HTERT RPE-1 (cell line): ENCODE results near the gene TUBA1B.

ENCODE experiments used
- in situ Hi-C: fragments of 300-500 bp; cut with MboI; formaldehyde crosslinking; loops from 4 replicates; pipeline ENCODE4 v1.14.3; 2020; ENCODE audit warnings: low sequenced_read_pairs

TUBA1B gene

DNA sequence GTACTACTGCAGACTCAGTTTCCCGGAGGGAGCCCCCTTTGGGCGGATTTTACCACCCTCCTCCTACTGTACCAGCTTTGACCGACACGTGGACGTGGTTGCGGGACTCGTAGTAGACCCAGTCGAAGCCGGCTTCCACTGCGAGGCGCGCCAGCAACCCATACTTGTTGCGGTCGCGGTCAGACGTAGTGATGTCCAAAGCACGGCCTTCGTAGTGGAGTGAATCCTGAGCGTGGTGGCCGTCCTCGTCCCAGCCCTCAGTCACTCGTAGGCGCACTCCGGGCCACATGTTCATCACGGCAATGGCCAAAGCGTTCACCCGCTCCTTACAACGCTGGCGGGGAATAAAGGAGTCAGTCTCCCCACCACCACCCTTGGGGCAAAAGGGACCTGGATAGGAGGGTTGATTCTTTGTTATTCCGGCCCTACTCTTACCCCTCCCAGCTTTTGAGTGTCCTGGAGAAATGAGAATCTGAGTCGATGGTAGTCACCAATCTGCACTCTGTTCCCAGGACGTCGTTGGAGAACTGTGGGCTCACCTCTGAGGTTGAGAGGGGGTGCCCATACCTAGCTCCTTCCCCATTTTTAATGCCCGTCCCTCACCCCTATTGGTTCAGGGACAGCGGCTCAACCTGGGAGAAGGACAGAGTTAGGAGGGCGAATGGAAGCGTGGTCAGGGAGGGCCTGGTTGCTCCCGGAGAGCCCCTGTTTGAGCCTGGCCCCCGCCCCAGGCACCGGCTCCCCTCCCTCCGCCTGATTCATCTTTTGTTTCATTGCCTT, 39.9 kb downstream of the TUBA1B start:
- in situ Hi-C loops = no loop called here

DNA sequence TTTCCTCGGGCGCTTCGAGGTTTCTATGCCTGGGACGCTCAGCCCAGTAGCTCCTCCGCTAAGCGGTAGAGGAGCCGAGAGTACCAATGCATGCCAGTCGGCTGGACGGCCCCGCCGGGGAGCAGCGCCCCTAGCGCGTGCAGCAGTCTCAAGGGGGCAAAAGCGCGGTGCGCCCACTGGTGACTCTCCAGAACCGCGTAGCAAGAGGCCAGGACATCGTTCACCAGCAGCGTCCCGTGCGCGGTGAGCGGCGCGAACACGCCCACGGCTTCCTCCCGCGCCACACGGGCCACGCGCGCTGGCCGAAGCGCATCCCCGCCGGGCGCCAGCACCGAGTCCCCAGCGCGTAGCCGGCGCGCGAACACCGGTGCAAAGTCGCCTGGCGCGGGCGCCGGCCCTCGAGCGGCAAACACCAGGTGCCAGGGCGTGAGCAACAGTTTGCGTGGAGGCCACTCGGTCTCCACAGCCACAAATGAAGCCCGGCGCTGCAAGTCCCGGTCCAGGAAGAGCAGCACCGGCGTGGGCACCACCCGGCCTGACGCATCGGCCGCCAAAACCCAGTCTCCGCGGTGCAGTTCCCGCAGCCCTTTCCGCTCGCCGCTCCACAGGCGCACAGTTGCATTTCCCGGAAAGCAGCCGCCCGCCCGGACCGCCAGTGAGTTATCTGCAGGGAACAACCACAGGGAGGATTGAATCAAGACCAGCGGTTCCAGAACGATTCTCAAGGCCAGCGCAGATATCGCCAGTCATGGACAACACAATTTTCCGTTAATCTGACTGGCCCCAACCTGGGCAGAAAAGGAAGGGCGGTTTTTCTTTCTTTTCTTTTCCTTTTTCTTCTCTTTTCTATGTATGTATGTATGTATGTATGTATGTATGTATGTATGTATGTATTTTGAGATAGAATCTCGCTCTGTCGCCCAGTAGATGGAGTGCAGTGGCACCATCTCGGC, 41.1 kb downstream of the TUBA1B start:
- in situ Hi-C loops = no loop called here

DNA sequence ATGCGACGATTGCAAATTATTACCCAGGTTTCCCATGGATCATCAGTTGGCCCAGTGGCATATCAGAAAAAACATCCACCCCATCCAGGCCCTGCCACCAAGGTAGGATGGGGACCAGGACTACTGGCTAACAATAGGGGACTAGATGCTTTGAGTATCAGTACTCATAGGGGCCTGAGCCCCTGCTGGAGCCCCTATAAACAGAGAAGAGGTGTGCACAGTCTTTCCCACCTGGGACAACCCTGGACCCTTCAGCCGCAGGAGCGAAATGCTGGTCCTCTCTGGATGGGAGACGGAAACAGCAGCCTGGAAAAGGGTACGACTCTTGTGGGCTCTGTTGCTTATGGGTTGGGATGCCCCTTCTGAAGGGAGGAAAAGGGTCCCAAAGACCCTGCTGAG, 42.3 kb downstream of the TUBA1B start:
- in situ Hi-C loops = no loop called here

DNA sequence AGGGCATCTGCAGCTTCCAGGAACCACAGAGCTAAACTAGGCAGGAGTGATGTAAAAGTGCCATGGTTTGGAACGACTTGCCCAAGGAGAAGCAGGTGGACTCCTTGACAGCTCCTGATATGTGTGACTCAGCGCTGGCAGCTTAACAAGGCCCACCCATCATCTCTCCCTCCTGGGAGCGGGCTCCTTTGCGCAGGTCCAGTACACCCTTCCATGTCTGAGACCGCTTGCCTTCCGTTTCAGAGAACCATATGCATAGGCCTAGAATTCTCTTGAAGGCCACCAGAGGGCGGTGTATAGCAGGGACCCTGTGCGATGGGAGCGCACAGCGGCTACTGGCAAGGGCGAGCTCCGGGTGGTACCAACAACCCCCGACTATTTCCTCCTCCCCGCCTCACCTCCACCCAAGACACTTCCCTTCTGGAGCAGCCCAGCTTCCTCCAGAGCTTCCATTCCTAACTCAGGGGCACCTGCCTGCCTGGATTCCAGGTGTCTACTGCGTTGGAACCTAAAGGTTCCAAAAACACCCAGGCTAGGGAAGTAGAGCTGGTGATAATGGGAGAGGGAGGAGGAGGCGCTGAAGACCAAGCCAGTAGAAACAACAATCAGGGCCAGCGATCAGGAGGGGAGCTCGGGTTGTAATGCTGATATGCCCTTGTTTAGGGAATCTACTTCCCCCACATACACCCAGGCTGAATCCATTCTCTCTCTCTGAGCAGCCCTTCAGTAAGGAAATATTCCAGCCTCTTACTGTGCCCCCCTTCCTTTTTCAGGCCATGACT, 42.9 kb downstream of the TUBA1B start:
- in situ Hi-C loops = no loop called here

DNA sequence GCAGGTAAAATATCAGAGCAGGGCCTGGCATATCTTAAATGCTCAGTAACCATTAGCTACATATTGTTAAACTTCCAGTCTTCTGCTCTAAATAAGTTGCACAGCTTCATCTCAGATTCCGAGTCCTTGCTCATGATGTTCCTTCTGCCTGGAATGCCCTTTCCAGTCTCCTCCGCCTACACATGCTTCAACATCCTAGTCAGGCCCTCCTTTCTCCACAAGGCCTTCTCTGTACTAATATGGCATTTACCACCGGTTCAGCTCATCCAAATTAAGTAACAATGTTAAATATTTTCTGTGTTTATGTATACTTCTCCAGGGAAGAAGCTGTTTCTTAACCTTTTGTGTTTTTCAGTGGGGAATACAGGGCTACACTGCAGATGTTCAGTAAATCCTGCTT, 45.1 kb downstream of the TUBA1B start:
- in situ Hi-C loops = no loop called here

DNA sequence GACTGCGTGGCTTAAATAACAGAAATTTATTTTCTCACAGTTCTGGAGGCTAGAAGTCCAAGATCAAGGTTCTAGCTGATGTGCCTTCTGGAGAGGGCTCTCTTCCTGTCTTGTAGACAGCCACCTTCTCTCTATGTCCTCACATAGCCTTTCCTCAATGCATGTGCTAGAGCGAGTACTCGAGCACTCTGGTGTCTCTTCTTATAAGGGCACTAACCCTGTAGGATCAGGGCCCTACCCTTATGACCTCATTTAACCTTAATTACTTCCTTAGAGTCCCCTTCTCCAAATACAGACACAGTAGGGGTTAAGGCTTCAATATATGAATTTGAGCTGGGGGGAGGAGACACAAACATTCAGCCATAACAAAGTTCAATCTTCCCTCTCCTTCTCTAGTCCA, 46.8 kb downstream of the TUBA1B start:
- in situ Hi-C loops = no loop called here

DNA sequence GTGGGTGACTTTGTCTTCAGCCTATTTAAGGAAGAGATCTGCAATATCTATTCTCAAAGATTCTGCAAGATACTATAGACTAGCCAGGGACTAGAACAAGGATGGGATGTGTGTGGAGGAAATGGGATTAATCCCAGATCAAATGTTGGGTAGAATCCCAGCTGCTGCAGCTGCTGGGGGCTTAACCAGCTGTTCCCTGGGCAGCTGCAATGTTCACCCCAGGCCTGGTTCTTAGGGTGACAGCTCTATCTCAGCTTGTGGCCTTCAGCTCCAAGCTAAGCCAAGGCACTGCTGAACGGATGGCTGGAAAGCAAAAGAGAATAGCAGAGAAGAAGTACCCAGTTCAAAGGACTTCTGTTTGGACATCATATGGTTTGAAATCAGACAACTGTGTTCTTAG, 51.4 kb downstream of the TUBA1B start:
- in situ Hi-C loops = no loop called here
